ENCODE measurements around the gene EFCAB12.

Gene EFCAB12

DNA sequence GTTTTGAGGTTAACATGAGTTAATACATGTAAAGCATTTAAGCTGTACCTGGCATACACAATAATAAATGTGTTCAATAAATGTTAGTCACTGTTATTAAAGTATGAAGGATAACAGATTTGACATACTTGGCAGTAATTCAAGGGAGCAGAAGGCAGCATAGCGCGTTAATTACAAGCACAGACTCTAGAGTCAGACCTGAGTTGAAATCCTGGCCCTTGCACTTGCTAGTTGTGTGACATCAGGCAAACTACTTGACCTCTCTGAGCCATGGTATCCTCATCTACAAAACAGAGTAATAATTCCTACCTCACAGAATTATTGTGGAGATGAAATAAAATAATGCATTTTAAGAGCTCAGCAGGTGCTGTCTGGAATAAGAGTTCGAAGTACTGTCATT, 17.0 kb upstream of the EFCAB12 start:
- no peak for DNase-seq (ENCODE audit: low read depth)

DNA sequence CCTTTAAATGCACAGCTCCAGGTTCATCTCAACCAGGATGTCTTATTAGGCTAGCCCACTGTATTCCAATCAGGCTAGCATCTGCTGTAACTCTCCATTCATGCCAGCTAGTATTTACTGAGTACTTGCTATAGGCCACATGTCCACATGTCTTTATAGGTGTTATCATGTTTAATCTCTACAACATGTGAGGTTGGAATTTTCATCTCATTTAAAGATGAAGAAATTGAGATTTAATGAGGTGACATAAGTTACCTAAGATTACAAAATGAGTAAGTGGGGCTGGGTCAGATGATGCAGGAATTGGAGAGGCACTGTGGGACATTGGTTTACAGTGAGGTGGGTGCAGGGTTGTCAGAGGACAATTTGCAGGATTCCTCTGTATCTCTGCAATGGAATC, 14.5 kb upstream of the EFCAB12 start:
- no peak for DNase-seq (ENCODE audit: low read depth)

DNA sequence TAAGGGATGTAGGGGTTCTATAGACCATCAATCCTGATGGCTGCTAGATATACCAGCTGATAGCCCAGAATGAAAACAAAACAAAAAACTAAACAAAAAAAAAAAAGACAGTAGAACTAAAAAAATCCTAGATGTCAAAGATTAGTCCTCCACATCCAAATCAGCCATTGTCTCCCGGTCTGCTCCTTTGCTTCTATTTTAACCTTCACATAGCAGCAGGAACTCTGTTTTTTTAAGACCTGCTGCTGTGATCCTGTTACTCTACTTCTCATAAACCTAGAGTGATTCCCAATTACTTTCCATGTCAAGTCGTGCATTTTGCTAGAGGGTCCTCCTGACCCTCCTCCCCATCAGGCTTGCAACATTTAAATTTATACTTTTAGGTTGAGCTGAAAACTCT, 14.1 kb upstream of the EFCAB12 start:
- no peak for DNase-seq (ENCODE audit: low read depth)

DNA sequence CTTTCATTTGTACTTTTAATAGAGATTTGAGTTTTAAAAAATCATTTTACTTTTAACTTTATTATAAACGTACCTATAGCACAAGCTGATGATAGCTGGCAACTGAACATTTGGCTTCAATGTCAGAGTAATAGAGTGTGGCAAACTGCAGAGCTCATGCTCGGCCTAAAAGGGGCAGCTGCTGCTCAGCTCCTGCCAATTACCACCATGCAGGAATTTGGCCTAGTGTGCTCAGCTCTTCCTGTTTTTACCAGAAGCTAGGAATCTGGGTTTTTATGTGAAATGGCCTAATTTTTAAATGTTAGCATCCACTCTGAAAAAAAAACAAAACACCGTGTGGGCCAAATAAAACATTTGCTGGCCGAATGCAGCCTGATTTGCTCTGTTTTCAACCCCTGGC, 13.3 kb upstream of the EFCAB12 start:
- no peak for DNase-seq (ENCODE audit: low read depth)

DNA sequence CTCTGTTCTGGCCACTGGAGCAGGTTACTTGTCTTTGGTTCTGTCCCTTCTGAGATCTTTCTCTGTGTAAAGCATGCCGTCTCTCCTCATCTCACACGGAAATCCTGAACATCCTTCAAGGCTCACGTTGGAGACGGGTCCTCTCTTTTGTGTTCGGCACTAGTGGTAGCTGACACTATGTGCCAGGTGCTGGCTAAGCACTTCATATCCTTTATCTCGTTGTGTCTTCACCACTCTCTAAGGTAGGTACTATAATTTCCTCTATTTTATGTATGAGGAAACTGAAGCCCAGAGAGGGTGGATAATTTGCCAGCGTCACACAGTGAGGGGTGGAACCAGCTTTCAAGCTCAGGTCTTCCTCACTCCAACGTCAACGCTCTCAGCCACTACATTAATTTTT, 12.8 kb upstream of the EFCAB12 start:
- DNase-seq (ENCODE audit: low read depth), result no peak

DNA sequence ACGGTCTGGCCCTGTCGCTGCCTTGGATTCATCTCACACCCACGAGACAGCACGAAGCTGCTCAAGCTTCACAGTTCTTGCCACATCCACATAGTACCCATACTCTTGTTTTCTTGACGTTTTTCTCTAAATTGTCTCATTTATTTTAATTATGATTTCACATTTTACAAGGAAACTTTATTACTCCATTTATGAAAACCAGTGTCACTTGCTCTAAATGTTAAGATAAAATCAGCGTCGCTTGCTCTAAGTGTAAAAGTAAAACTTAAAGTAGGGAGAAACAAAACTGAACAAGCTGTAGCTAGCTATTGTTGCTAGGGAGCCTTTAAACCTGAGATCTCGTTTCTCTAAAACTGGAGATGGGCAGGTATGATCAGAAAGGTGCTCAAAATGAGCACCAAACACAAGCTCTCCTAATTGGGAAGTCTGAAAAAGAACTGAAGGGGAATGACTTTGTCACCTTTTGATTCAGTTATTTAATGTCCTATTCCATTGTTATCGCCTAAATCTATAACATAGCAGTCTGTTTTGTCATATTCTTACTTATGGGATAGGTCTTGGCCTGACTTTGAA, 12.3 kb upstream of the EFCAB12 start:
- DNase-seq (ENCODE audit: low read depth), result no peak

DNA sequence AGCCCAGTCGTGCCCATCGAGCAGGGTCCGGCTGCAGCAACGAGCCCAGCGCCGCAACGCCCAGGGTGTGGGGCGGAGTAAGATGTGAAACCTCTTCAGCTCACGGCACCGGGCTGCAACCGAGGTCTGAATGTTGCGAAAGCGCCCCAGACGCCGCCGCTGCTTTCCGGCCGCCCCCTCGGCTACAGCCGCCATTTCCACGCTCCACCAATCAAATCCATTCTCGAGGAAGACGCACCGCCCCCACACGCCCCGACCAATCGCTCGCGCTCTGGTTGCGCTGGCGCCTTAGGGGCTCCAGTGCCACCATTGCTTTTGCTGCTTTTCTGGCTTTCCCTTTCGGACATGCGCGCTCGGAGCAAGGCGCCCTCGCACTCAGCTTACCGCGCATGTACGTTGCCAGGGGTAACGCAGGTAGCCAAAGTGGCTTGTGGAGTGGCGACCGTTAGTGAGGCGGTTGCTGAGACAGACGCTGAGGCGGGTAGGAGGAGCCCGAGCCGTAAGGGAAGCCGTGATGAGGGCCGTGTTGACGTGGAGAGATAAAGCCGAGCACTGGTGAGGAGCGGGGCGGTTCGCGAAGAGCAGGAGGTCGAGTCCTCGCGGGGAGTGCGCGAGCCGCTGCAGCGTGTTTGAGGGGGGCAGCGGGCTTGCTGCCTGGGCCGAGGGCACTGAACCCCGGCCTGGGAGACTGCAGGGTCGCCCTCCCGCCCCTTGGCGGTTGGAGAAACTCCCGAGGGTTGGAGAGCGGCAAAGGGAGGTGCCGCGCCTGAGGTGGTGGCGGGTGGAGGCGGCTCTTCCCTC, 11.6 kb upstream of the EFCAB12 start, which contains the start of the genes IFT122 and MBD4:
Gene IFT122, plus strand, starts transcription at position 408 of the 801 bp plus-strand sequence. Its CDS starts 107 bp downstream, at position 515.
Gene MBD4, minus strand, starts transcription at position 132 of the 801 bp plus-strand sequence. Its CDS starts 115 bp downstream, at position 17.
- DNase-seq (ENCODE audit: low read depth), result peak; percentile 98

DNA sequence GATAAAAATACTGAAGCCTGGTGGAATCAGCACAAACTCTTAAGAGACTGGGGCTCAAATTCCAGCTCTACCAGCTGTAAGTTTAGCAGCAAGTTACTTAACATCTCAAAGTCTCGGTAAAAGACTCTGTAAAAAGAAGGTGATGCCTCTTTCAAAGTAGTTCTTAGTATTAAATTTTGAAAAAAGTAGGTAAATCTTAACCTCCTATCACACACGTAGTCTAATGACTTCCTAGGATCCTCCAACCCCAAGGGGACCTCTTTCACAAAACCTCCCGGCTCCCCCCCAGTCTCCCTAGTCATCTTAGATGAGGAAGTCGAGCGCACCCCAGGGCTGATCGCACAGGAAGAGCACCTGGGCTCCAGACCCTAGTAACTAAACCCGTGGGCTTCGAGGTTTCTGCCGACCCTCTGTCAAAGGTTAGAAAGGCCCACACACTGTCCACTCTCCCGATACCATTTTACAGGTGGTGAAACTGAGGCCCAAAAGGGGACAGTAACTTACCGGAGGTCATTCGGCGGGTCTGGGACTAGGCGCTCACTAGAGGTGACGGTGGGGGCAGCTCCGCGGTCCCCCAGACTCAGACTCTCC, 10.9 kb upstream of the EFCAB12 start:
- DNase-seq (ENCODE audit: low read depth), result no peak

DNA sequence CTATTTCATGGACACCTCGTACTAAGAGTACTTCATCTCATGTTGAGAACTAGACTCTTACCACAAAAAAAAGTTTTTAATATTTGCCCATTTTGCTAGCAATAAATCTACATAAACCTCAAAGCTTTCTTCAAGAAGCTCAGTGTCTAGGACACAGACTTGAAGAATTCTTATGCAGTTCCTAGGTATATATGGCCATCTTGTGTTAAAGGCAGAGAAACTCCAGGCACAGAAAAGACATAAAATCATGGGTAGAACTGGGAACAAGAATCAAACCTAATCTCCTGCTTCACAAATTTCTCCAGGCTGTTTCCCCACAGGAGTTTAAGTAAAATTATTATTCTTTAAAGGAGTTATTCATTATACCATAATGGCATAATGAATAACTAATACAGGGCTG, 6.9 kb upstream of the EFCAB12 start:
- DNase-seq (ENCODE audit: low read depth), result no peak

DNA sequence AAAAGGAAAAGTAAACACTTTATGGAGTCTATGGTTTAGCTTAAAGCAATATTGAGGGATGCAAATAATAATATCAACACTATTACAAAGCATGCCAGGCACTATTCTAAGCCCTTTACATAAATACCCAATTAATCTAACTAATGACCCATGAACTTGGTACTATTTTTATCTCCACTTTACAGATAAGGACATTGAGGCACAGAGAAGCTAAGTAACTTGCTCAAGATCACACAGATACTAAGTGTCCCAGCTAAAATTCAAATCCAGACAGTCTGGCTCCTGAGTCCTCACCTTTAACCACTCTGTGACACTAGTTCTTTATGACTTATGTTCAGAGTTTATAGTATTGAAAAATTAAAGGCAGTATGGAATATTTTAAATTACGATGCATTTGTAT, 5.7 kb upstream of the EFCAB12 start:
- no peak for DNase-seq (ENCODE audit: low read depth)

DNA sequence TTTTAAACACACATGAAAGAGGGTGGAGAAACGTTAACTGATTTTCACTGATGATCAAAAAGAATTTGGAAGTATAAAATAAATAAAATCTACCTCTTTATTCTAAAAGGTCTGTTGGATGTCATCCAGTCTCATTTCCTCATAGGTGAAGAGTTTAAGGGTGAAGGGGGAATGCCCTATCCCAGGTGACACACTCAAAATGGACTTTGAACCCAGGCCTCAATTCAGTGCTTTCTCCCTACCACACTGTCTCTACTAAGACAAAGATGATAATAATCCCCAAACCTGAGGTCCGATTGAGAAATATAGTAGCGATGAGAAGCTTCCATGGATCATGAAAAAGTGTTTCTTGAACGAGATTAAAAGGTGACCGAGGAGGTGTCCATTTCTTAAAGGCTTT, 5.1 kb upstream of the EFCAB12 start:
- no peak for DNase-seq (ENCODE audit: low read depth)

DNA sequence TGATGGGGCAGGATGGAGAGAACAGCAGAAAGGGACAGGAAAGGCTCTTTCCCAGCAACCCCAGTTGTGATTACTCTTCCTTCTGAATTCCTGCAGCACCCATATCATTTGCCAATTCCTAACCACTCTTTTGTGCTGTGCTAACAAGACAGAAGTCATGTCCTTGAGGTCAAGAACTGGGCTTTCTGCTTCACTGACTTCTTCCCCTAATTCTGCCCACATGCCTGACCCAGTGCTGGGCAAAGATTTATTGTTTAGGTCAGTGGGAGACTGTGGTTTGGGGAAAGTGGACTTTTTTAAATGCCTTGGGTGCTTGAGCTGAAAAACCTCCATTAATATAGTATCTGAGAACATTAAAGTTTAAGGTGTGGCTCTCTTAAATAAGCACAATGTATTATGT, 4.2 kb upstream of the EFCAB12 start:
- DNase-seq (ENCODE audit: low read depth), result no peak

DNA sequence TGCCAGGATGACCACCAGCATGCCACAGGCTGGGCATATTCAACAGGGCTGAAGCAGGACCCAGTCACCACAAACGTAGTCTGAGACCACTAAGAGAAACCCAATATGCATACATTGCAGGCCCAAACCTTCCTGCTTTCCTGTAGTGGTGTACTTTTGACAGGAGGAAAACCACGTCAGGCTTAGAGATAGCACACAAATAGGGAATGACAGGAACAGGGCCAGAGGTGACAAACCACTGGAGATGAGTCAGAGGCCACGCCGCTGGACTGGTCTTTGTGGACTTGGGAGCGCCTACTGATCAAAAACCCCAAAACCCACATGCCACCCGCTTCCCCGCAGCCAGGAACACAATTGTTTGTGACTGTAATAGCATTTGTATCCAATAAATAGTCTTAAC, 3.6 kb upstream of the EFCAB12 start:
- DNase-seq (ENCODE audit: low read depth), result no peak

DNA sequence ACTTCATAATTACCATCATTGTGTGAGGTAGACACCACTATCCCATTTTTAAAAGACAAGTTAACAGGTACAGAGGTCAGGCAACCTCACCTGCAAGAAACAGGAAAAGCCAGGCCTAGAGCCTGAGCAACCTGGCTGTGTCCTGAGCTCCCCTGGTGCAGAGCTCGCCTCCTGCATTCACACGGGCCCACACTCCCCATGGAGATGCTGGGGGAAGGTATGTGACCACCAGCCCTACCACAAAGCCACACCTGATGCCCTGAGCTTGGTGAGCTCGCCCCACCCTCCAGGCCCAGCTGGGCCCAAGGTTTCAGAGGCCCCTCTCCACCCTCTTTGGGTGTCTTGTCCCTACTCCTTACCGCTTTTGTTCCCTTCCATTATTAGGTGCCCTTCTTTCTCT, 1.2 kb upstream of the EFCAB12 start:
- no peak for DNase-seq (ENCODE audit: low read depth)

DNA sequence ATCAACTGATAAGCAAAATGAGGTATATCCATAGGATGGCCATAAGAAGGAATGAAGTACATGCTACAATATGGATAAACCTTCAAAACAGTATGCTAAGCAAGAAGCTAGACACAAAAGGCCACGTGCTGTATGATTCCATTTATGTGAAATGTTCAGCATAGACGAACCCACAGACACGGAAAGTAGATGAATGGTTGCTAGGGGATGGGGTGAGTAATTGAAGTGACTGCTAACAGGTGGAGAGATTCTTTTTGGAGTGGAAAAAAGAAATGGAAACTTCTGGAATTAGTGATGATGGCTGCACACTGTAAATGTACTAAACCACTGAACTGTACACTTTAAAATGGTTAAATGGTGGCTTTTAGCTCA, 630 bp upstream of the EFCAB12 start:
- DNase-seq (ENCODE audit: low read depth), result no peak

DNA sequence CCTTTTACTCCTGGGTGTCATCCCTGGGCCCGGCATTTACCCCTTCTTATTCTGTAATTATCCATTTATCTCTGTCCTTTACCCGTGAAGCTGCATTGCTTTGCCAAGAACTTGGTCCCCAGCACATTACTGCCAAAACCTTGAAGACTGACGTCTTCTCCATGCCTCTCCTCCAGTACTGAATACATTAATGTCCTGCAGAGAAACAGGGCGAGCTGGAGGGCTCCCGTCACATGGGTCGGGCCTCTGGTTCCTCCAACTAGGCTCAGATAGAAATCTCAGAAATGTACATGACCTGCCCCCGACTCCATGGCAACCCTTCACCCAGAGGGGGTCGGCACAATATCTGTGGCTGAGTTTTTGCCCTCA, 445 bp downstream of the EFCAB12 start:
- DNase-seq (ENCODE audit: low read depth), result no peak

DNA sequence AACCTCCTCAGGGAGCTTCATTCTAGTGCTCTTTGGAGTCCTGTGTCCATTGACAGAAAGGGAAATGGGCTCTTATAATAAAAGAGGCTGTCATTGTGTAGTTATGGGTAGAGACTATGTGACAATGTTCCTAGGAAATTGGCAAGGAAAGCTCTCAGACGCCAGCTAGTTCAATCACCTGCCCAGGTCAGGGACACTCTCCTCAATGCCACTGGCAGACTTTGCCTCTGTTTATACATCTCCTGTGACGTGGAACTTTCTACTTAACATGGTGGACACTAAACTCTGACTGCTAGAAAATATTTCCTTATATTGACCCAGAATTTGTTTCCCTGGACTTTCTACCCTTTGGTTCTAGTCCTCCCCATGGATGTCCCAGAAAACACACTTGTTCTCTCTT, 2.8 kb downstream of the EFCAB12 start:
- no peak for DNase-seq (ENCODE audit: low read depth)

DNA sequence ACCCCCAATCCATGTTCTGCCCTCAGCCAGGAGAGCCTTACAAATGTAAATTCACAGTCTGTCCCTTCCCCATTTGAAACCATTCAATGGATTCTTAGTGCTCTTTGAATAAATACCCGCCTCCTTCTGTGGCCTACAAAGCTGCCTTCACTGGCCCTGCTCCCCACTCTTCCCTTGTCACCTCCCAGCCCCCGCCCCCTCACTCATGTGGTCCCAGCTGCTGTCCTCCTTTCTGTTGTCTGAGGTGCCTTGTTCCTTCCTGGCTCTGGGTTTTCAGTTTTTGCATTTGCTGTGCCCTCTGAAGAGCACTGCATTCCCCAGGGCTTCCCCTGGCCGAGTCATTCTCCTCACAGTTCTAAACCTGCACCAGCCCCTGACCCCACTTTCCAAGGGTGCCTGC, 3.2 kb downstream of the EFCAB12 start:
- DNase-seq (ENCODE audit: low read depth), result no peak

DNA sequence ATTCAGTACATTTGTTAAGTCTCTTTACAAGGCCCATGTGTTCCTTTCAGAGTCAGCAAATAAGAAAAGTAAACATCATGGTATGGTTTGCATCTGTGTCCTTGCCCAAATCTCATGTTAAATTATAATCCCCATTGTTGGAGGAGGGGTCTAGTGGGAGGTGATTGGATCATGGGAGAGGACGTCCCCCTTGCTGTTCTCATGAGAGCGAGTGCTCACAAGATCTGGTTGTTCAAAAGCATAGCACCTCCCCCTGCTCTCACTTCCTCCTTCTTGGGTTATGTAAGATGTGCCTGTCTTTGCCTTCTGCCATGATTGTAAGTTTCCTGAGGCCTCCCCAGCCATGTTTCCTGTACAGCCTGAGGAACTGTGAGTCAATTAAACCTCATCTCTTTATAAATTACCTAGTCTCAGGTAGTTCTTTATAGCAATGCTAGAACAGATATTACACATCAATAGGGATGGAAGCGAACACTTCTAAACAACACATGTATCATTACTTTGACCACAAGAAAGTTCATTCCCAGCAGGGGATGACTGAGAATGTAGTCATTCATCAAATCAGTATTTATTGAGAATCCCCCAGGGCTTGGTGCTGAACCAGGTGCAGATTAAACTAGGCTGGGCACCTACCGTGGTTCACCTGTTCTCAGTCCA, 4.1 kb downstream of the EFCAB12 start:
- DNase-seq (ENCODE audit: low read depth), result no peak

DNA sequence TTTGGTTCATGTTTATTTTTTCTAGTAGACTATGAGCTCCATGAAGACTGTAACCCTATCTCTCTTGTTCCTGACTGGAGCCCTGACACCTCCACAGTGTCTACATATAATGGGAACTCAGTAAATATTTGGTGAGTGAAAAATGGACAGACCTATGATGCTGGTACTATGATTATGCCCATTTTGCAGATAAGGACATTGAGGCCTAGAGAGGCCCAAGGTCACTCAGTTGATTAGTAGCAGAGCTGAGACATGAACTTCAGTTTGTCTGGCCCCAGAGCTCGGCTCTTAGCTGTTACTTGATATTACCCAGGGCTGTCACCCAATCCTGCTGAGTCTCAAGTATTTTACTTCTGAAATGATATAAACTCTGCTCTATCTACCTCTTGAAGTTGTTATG, 5.5 kb downstream of the EFCAB12 start:
- DNase-seq (ENCODE audit: low read depth), result no peak

DNA sequence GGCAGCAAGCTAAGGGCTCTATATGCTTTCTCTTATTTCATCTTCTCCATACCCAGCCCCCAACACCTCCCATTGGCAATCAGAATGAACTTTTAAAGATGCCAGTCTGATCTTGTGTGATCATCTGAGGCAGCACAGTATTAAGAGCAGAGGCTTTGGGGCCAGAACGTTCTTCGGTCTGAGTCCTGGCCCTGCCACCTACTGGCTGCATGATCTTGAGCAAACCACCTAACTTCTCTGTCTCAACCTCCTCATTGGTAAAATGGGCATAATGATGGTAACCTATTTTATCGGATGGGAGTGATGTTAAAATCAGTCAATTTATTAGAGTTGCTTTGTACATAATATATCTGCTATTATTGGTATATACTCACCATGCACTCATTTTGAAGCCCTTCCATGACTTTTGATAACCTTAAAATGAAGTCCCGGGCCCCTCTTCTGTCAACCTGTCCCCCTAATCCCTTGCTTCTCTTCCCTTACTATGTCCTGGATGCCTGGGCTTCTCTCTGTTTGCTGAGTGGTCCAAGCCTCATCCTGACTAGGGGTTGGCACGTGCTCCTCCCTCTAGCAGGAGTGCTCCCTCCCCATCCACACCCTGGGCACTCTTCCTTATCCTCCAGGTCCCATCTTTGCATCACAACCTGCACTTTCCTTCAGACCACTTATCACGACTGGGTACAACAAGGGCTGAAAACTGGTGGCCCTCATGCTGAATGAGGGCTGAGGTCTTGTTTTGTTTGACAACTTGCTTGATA, 6.3 kb downstream of the EFCAB12 start:
- DNase-seq (ENCODE audit: low read depth), result no peak

DNA sequence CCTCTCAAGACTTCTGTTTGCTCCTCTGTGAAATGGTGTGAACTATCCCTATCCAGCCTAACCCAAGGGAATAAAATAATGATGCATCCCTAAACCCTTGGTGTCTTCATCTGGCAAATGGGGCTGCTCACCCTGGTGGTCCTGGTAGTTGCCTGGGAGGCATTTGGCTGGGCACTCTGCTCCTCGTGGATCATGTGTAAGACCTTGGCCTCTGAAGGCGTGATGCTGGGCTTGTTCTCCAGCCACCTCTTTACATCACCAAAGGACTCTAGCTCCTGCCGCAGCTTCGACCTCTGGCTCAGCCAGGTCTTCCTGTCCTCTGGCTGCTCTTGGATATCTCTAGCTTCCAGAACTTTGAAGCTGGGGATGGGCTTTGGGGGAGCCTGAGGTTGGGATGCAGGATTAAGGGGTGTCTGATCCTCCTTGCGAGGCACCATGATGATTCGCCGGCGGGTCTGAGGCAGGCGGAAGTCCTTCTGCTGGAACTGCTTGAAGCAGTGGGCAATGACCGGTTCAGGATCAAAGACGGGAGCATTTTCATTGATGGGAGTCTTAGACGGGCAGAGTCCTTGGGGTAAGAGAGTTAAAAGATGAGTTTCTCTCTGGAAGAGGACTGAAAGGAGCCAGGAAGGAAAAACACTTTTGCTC, 7.1 kb downstream of the EFCAB12 start:
- DNase-seq (ENCODE audit: low read depth), result no peak
